DOHH2 (cell line): ENCODE results near the gene GAS7.

ENCODE experiments used
- H3F3A ChIP-seq: fragments of 200-600 bp; sonication (generic), shearing (Covaris generic); 2 replicates; pipeline ENCODE4 v1.6.0; 2016; ENCODE audit warnings: antibody characterized with exemption, mild to moderate bottlenecking; ENCODE audit not compliant: control insufficient read depth, insufficient read depth
- H3K27ac ChIP-seq: fragments of 200-600 bp; sonication (generic); 2 replicates; pipeline ENCODE4 v1.5.1; 2014; ENCODE audit warnings: low read depth, mild to moderate bottlenecking, low read length, moderate library complexity
- H3K27me3 ChIP-seq: fragments of 200-600 bp; sonication (generic); 2 replicates; pipeline ENCODE4 v1.6.1; 2014; ENCODE audit warnings: mild to moderate bottlenecking, low read length, mixed read lengths; ENCODE audit not compliant: control insufficient read depth
- H3K36me3 ChIP-seq: fragments of 200-600 bp; sonication (generic); 2 replicates; pipeline ENCODE4 v1.6.1; 2014; ENCODE audit warnings: mild to moderate bottlenecking, low read length, moderate library complexity, mixed read lengths; ENCODE audit not compliant: control insufficient read depth
- H3K4me1 ChIP-seq: fragments of 200-600 bp; sonication (generic); 2 replicates; pipeline ENCODE4 v1.6.1; 2014; ENCODE audit warnings: mild to moderate bottlenecking, low read length, mixed read lengths; ENCODE audit not compliant: control insufficient read depth
- H3K4me2 ChIP-seq: fragments of 200-600 bp; sonication (generic); 2 replicates; pipeline ENCODE4 v1.6.0; 2014; ENCODE audit warnings: mild to moderate bottlenecking, low read length, moderate library complexity
- H3K4me3 ChIP-seq: fragments of 200-600 bp; sonication (generic); 2 replicates; pipeline ENCODE4 v1.5.1; 2014; ENCODE audit warnings: mild to moderate bottlenecking, low read length, mixed read lengths
- H3K79me2 ChIP-seq: fragments of 200-600 bp; sonication (generic); 2 replicates; pipeline ENCODE4 v1.6.1; 2014; ENCODE audit warnings: mild to moderate bottlenecking, low read length, mixed read lengths; ENCODE audit not compliant: control insufficient read depth
- H3K9me2 ChIP-seq: fragments of 200-600 bp; sonication (generic); replicated peaks from 2 replicates; pipeline ENCODE4 v1.6.1; 2014; ENCODE audit warnings: mild to moderate bottlenecking, low read length, mixed read lengths; ENCODE audit not compliant: control insufficient read depth
- H3K9me3 ChIP-seq: fragments of 200-600 bp; sonication (generic); 2 replicates; pipeline ENCODE4 v1.6.1; 2014; ENCODE audit warnings: antibody characterized with exemption, low read length, mixed read lengths; ENCODE audit not compliant: control insufficient read depth, insufficient read depth
- H4K20me1 ChIP-seq: fragments of 200-600 bp; sonication (generic); 2 replicates; pipeline ENCODE4 v1.6.0; 2014; ENCODE audit warnings: low read depth, mild to moderate bottlenecking, antibody characterized with exemption, low read length, moderate library complexity; ENCODE audit not compliant: control insufficient read depth, insufficient read depth
- EZH2phosphoT487 ChIP-seq: fragments of 200-600 bp; sonication (generic); IDR thresholded peaks from 2 replicates; pipeline ENCODE4 v1.6.1; 2017; ENCODE audit warnings: borderline replicate concordance, mild to moderate bottlenecking, antibody characterized with exemption, low read length, moderate library complexity, mixed read lengths
- TF ChIP-seq, protein P1 (sequence below): fragments of 200-600 bp; sonication (generic); IDR thresholded peaks from one replicate; pipeline ENCODE4 v1.5.1; 2014; ENCODE audit warnings: antibody characterized with exemption, mild to moderate bottlenecking, low read depth, low read length; ENCODE audit not compliant: poor library complexity, severe bottlenecking

The GAS7 gene

DNA sequence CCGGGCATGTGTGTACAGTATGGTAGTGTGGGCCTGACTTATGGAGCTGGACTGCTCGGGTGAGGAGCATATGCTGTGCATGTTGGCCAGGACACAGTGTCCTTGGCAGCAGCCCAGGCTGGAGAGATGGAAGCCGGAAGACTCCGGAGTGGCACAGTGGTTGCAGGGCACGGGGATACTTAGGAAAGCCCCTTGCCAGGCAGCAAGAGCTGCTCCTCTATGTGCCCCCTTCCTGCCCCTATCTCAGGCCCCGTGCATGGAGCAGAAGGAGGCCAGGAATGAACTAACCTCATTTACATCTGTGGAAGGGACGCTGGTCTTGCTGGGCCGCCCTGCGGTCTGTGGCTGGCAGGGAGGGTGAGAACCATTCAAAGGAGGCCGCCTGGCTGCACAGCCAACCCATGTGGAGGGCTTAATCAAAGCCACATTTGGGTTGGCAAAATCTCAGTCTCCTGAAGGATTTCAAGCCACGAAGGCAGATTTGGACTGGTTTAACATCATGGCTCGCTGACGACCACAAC is 261.1 kb downstream of the GAS7 start:
- no peaks in the 10 kb centered on the region for H3K36me3 ChIP-seq
- no peak overlapping the region for H3K4me3 ChIP-seq
- no peaks in the 10 kb centered on the region for H3K9me3 ChIP-seq
- H3K9me2 ChIP-seq: no peaks in the 10 kb centered on the region
- no peaks in the 10 kb centered on the region for H3K27me3 ChIP-seq
- H3K79me2 ChIP-seq: no peaks in the 10 kb centered on the region
- no peak for TF ChIP-seq EZH2phosphoT487
- TF ChIP-seq, protein P1, sequence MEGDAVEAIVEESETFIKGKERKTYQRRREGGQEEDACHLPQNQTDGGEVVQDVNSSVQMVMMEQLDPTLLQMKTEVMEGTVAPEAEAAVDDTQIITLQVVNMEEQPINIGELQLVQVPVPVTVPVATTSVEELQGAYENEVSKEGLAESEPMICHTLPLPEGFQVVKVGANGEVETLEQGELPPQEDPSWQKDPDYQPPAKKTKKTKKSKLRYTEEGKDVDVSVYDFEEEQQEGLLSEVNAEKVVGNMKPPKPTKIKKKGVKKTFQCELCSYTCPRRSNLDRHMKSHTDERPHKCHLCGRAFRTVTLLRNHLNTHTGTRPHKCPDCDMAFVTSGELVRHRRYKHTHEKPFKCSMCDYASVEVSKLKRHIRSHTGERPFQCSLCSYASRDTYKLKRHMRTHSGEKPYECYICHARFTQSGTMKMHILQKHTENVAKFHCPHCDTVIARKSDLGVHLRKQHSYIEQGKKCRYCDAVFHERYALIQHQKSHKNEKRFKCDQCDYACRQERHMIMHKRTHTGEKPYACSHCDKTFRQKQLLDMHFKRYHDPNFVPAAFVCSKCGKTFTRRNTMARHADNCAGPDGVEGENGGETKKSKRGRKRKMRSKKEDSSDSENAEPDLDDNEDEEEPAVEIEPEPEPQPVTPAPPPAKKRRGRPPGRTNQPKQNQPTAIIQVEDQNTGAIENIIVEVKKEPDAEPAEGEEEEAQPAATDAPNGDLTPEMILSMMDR: no peak
- no peaks in the 10 kb centered on the region for H3K4me1 ChIP-seq
- no peaks in the 10 kb centered on the region for H4K20me1 ChIP-seq
- no peaks in the 10 kb centered on the region for H3F3A ChIP-seq
- H3K27ac ChIP-seq: no peak overlapping the region
- H3K4me2 ChIP-seq: no peak overlapping the region

DNA sequence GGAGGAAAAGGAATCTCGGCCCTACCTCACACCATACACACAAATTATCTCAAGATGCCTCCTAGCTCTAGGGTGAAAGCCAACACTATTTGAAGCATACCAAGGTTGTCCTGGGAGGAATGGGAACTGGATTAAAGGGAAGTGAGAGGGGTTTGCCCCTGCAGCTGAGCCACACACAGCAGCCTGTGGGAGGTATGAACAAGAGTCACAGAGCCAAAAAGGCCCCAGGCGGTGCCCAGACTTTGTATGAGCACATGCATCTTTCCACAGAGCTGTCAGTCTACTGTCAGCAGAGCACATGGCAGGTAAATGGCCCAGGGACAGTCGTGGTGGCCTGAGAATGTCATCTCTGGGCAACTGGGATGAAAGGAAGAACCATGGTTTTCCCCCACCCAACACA is 262.3 kb downstream of the GAS7 start:
- no peaks in the 10 kb centered on the region for H3K27me3 ChIP-seq
- no peak overlapping the region for H3K4me2 ChIP-seq
- H3K4me3 ChIP-seq: no peak overlapping the region
- H3K4me1 ChIP-seq: no peaks in the 10 kb centered on the region
- no peaks in the 10 kb centered on the region for H3K36me3 ChIP-seq
- H3K27ac ChIP-seq: no peak overlapping the region
- TF ChIP-seq, protein P1: no peak
- no peak for TF ChIP-seq EZH2phosphoT487
- no peaks in the 10 kb centered on the region for H4K20me1 ChIP-seq
- H3K9me3 ChIP-seq: no peaks in the 10 kb centered on the region
- no peaks in the 10 kb centered on the region for H3K9me2 ChIP-seq
- no peaks in the 10 kb centered on the region for H3F3A ChIP-seq
- H3K79me2 ChIP-seq: no peaks in the 10 kb centered on the region

DNA sequence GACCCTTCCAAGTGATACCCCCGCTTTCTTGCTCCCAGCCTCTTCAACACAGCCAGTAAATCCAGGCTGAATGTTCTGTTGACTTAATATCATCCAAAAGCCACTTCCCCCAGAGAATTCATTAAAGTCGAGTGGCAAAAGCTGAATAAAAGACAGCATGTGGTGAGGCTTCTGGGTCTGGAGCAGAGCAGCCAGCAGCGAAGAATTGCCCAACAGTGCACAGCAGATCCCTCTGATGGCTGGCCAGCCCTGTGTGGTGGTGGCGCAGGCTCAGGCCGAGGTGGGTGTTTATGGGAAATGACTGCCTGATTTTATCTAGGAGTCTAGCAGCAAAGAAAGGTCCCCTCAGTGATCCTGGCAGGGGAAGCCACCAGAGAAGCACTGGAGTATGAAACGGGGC is 263.0 kb downstream of the GAS7 start:
- H3F3A ChIP-seq: no peaks in the 10 kb centered on the region
- no peaks in the 10 kb centered on the region for H3K79me2 ChIP-seq
- no peaks in the 10 kb centered on the region for H3K9me2 ChIP-seq
- H4K20me1 ChIP-seq: no peaks in the 10 kb centered on the region
- H3K27me3 ChIP-seq: no peaks in the 10 kb centered on the region
- no peaks in the 10 kb centered on the region for H3K9me3 ChIP-seq
- TF ChIP-seq, protein P1: no peak
- TF ChIP-seq EZH2phosphoT487: no peak
- no peaks in the 10 kb centered on the region for H3K4me1 ChIP-seq
- H3K27ac ChIP-seq: no peak overlapping the region
- no peak overlapping the region for H3K4me3 ChIP-seq
- no peaks in the 10 kb centered on the region for H3K36me3 ChIP-seq
- H3K4me2 ChIP-seq: no peak overlapping the region
